ENCODE measurements around the gene SF3B3. TPM values are rescaled to one million over a fixed set of nuclear protein-coding genes. Genes with fewer than 3 reads are reported as not detected.

SF3B3 gene
- total and polyA plus RNA-seq, 2 donors (not counting 3 experiments of a cell fraction or from before 2014, with no cell fraction given) = 167 to 324 TPM

- Histone ChIP-seq H3K27me3 (ENCODE audit: control insufficient read depth in 2 of 2, insufficient read depth in 2 of 2, low read length in 2 of 2) (no peaks in the 10 kb centered on the region), H3K36me3 (ENCODE audit: control insufficient read depth in 2 of 2, extremely low read depth in 1 of 2, insufficient read depth in 2 of 2, low read length in 2 of 2) (peaks cover 0 to under 1% of the 10 kb centered on the region in 2 experiments), H2AFZ (ENCODE audit: low read depth, low read length) (no peak overlapping the region), H3K9me1 (replicated peaks; ENCODE audit: control insufficient read depth, extremely low read depth, insufficient read depth, low read length) (no peaks in the 10 kb centered on the region), H3K4me1 (ENCODE audit: control insufficient read depth, extremely low read depth, insufficient read depth, low read length) (peaks cover 23% of the 10 kb centered on the region), H3K9me3 (replicated peaks; ENCODE audit: control insufficient read depth, insufficient read depth, low read length) (no peaks in the 10 kb centered on the region), H3K27ac (ENCODE audit: insufficient read depth, low read depth, low read length) (no peak overlapping the region), H3K4me3 (replicated peaks in 1 of 3; ENCODE audit: insufficient read depth in 1 of 3, low read depth in 1 of 3, low read length in 3 of 3) (no peak overlapping the region), H4K20me1 (replicated peaks; ENCODE audit: control insufficient read depth, extremely low read depth, insufficient read depth, low read length) (no peaks in the 10 kb centered on the region), H3K9ac (replicated peaks; ENCODE audit: extremely low read depth, insufficient read depth, low read length) (no peak overlapping the region), H3K4me2 (ENCODE audit: insufficient read depth, low read length) (no peak overlapping the region), H3K79me2 (ENCODE audit: control insufficient read depth, insufficient read depth, low read length) (no peaks in the 10 kb centered on the region)
- intact Hi-C loops (cut with micrococcal nuclease) (no loop called here), dilution Hi-C loops (cut with MboI; ENCODE audit: extremely low pct_ligation_motif_present, low sequenced_read_pairs) (no loop called here)
- TF ChIP-seq GATA2 (IDR thresholded peaks at IDR 0.05; ENCODE audit: insufficient read depth, insufficient read length, low read depth, low read length) = no peak
- TF ChIP-seq FOS (IDR thresholded peaks at IDR 0.05; ENCODE audit: borderline replicate concordance, insufficient read depth, low read length) = no peak
- no peak for TF ChIP-seq POLR2AphosphoS5 (IDR thresholded peaks at IDR 0.05; ENCODE audit: insufficient read depth, low read depth, low read length)
- DNase-seq (ENCODE audit: low read depth, low spot score) = no peak
- no TSS peak for BruUV-seq (replicated peaks)
- ChIA-PET CTCF (interaction anchor here (1.3 to 1.8 kb wide), 2 partner anchors 95 to 105 kb away, joined by 3 to 6 read pairs; no protein-coding TSS in a partner anchor), POLR2A (no interaction called here)
- no peak for FAIRE-seq
These were observed 48.4 kb upstream of the SF3B3 start for GRCh38 chr16:70475054-70475871.

DNA sequence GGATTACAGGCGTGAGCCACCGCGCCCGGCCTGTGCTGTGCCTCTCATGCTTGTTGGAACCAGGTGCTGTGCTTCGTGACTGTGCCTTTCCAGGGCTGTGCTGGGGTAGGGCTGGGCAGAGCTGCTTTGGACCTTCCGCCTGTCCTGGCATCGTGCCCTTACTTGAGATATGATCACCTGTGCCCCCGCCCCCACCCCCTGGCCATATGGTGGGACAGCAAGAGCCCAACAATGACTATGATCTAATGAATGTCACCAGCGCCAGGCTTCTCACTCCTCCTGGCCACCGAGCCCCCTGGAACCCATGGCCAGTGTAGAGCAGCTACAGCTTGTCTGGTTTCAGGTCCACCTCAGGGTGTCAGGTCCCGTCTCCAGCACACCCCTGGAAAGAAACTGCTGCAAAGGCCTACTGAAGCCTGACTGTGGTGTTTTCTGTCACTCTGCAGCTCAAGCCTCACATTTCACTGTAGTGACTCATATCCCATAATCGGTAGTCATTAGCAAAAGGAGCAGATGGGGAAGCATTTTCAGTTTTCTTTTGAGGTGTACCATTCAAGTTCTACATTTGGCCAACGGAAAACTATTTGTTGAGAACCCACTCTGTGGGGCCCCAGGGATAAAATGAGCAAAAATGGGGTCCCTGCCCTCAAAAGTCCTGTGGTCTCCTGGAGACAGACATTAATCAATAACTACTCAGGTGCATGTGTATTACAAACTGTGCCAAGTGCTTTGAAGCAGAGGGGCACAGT, 47.2 kb upstream of the SF3B3 start:
- TF ChIP-seq FOS (IDR thresholded peaks at IDR 0.05; ENCODE audit: borderline replicate concordance, insufficient read depth, low read length) (peak; percentile 85), GATA2 (IDR thresholded peaks at IDR 0.05; ENCODE audit: insufficient read depth, insufficient read length, low read depth, low read length) (no peak), MYC (IDR thresholded peaks at IDR 0.05; ENCODE audit: low read depth, low read length) (no peak), JUN (IDR thresholded peaks at IDR 0.05; ENCODE audit: borderline replicate concordance, insufficient read depth, insufficient read length, low read depth) (peak; percentile 86), POLR2A (IDR thresholded peaks at IDR 0.05; ENCODE audit: low read depth, low read length) (no peak), CTCF (IDR thresholded peaks at IDR 0.05; ENCODE audit: extremely low read depth in 1 of 2, insufficient read depth in 1 of 2, low read depth in 1 of 2, low read length in 2 of 2) (no peak), EZH2 (IDR thresholded peaks at IDR 0.05; ENCODE audit: borderline replicate concordance, low read depth, low read length, severe bottlenecking) (no peak), POLR2AphosphoS5 (IDR thresholded peaks at IDR 0.05; ENCODE audit: insufficient read depth, low read depth, low read length) (peak; percentile 70)
- TF ChIP-seq, protein P1, sequence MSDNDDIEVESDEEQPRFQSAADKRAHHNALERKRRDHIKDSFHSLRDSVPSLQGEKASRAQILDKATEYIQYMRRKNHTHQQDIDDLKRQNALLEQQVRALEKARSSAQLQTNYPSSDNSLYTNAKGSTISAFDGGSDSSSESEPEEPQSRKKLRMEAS (IDR thresholded peaks at IDR 0.05; ENCODE audit: insufficient read depth, insufficient read length) = no peak

More for the DNA sequence above, 47.2 kb upstream of the SF3B3 start:
- BruUV-seq (replicated peaks) = no TSS peak
- no peaks in the 10 kb centered on the region for H3K9me1 ChIP-seq (replicated peaks; ENCODE audit: control insufficient read depth, extremely low read depth, insufficient read depth, low read length)
- H3K27ac ChIP-seq (ENCODE audit: insufficient read depth, low read depth, low read length) = peak overlapping the region; percentile 14
- no peaks in the 10 kb centered on the region for H4K20me1 ChIP-seq (replicated peaks; ENCODE audit: control insufficient read depth, extremely low read depth, insufficient read depth, low read length)
- H3K79me2 ChIP-seq (ENCODE audit: control insufficient read depth, insufficient read depth, low read length) = no peaks in the 10 kb centered on the region
- no peak overlapping the region for H3K9ac ChIP-seq (replicated peaks; ENCODE audit: extremely low read depth, insufficient read depth, low read length)
- FAIRE-seq = peak; percentile 99
- POLR2A ChIA-PET = no interaction called here
- peaks cover 0 to 12% of the 10 kb centered on the region in 2 experiments for H3K36me3 ChIP-seq (ENCODE audit: control insufficient read depth in 2 of 2, extremely low read depth in 1 of 2, insufficient read depth in 2 of 2, low read length in 2 of 2)
- dilution Hi-C loops (cut with MboI; ENCODE audit: extremely low pct_ligation_motif_present, low sequenced_read_pairs) (no loop called here), intact Hi-C loops (cut with micrococcal nuclease) (loop anchor here (1.0 to 2.0 kb wide), 2 partner anchors 48 to 96 kb away; no protein-coding TSS in a partner anchor)
- H3K9me3 ChIP-seq (replicated peaks; ENCODE audit: control insufficient read depth, insufficient read depth, low read length) = no peaks in the 10 kb centered on the region
- H3K4me1 ChIP-seq (ENCODE audit: control insufficient read depth, extremely low read depth, insufficient read depth, low read length) = peaks cover 23% of the 10 kb centered on the region
- no peaks in the 10 kb centered on the region for H3K27me3 ChIP-seq (ENCODE audit: control insufficient read depth in 2 of 2, insufficient read depth in 2 of 2, low read length in 2 of 2)
- CTCF ChIA-PET = interaction anchor here (0.6 to 1.8 kb wide), 6 partner anchors 22 to 106 kb away, joined by 3 to 6 read pairs (median 3); partner anchors contain the start of gene FCSK
- peak; percentile 67 for DNase-seq (ENCODE audit: low read depth, low spot score)
- H3K4me2 ChIP-seq (ENCODE audit: insufficient read depth, low read length) = peak overlapping the region; percentile 56
- H3K4me3 ChIP-seq (replicated peaks in 1 of 3; ENCODE audit: insufficient read depth in 1 of 3, low read depth in 1 of 3, low read length in 3 of 3) = no peak overlapping the region
- no peak overlapping the region for H2AFZ ChIP-seq (ENCODE audit: low read depth, low read length)

Measured in endothelial cell of umbilical vein (primary cell).